Measurements from ENCODE around the gene FAM236C. TPM values are rescaled to one million over a fixed set of nuclear protein-coding genes. Genes with fewer than 3 reads are reported as not detected.

The FAM236C gene
- polyA plus RNA-seq, 1 experiment = not detected

Other genes starting within 250 kb of the FAM236C start
- 4.5 and 4.9 TPM in 2 replicates for gene PHKA1, start 198.3 kb upstream of the FAM236C start, polyA plus RNA-seq (2011; rRNA removed)
- not detected in 2 replicates for gene DMRTC1B, start 135.7 kb upstream of the FAM236C start, polyA plus RNA-seq (2011; rRNA removed)
- not detected in 2 replicates for gene FAM236B, start 130.0 kb upstream of the FAM236C start, polyA plus RNA-seq (2011; rRNA removed)
- gene FAM236D, start 104.4 kb upstream of the FAM236C start, polyA plus RNA-seq (2011; rRNA removed) = not detected in 2 replicates
- not detected in 2 replicates for gene FAM236A, start 25.6 kb downstream of the FAM236C start, polyA plus RNA-seq (2011; rRNA removed)
- gene DMRTC1, start 31.2 kb downstream of the FAM236C start, polyA plus RNA-seq (2011; rRNA removed) = not detected in 2 replicates
- not detected in 2 replicates for gene PABPC1L2B, start 90.3 kb downstream of the FAM236C start, polyA plus RNA-seq (2011; rRNA removed)
- not detected in 2 replicates for gene PABPC1L2A, start 166.9 kb downstream of the FAM236C start, polyA plus RNA-seq (2011; rRNA removed)